A549 (cell line): ENCODE results near the gene ZFPM1. TPM values are rescaled to one million over a fixed set of nuclear protein-coding genes. Genes with fewer than 3 reads are reported as not detected.

Experiments used
- ATAC-seq, 2 experiments: fragments of 200-7000 bp in 1 of 2; fragments of >200 bp in 1 of 2; cut with Nextera tagmentation in 1 of 2; cut with Tn5 transposase in 1 of 2; 3 replicates each; pipeline versions ENCODE4 v1.8.0 to v1.9.1; 2018 to 2020; ENCODE audit warnings: mild to moderate bottlenecking in 1 of 2, moderate library complexity in 1 of 2
- CTCF ChIA-PET: fragments of 300-600 bp; sonication (Branson Sonifier 250); formaldehyde crosslinking; extraction: SDS; loops from one replicate; lab custom pipeline; 2021; ENCODE audit warnings: antibody characterized with exemption, inconsistent platforms; lab: Yijun Ruan, JAX
- POLR2A ChIA-PET: fragments of 350-600 bp; formaldehyde crosslinking; extraction: SDS; loops from one replicate; lab custom pipeline; 2021; ENCODE audit warnings: antibody characterized with exemption, inconsistent platforms; lab: Yijun Ruan, JAX
- DNase-seq, 2 experiments: peaks; one replicate each; pipeline versions ENCODE4 v3.0.0 to v3.0.0-alpha.2; 2011 to 2016; ENCODE audit warnings: low read depth in 1 of 2, low spot score in 1 of 2
- FAIRE-seq: peaks from 2 replicates; lab custom pipeline; 2011; peaks lifted over from hg19 to GRCh38; lab: Jason Lieb, UNC
- H3K27ac ChIP-seq, 2 experiments: fragments of >200 bp; sonication (Bioruptor Twin); formaldehyde crosslinking; 3 replicates each; pipeline ENCODE4 v1.5.1; 2016 to 2017
- H3K4me1 ChIP-seq: fragments of >200 bp; sonication (Bioruptor Twin); formaldehyde crosslinking; 3 replicates; pipeline ENCODE4 v1.6.1; 2016
- H3K4me2 ChIP-seq: fragments of >200 bp; sonication (Bioruptor Twin); formaldehyde crosslinking; 3 replicates; pipeline ENCODE4 v1.6.1; 2016
- H3K4me3 ChIP-seq: fragments of >200 bp; sonication (Bioruptor Twin); formaldehyde crosslinking; 3 replicates; pipeline ENCODE4 v1.5.1; 2016
- H3K9me3 ChIP-seq: fragments of >200 bp; sonication (Bioruptor Twin); formaldehyde crosslinking; 3 replicates; pipeline ENCODE4 v1.6.1; 2016
- CBX8 ChIP-seq: fragments of 200-600 bp; sonication (generic); IDR thresholded peaks from 2 replicates; pipeline ENCODE4 v1.6.1; 2016
- CHD2 ChIP-seq: fragments of 150-350 bp; IDR thresholded peaks from 2 replicates; pipeline ENCODE4 v1.6.1; 2014; ENCODE audit warnings: low read length; ENCODE audit not compliant: partially characterized antibody
- GATA3 ChIP-seq: IDR thresholded peaks from 2 replicates; pipeline ENCODE4 v1.6.1; 2012; ENCODE audit warnings: borderline replicate concordance
- HDAC2 ChIP-seq: fragments of 200-600 bp; sonication (generic); IDR thresholded peaks from 2 replicates; pipeline ENCODE4 v1.6.1; 2016
- HOXB13 ChIP-seq: fragments of 250-450 bp; sonication (Bioruptor Pico); IDR thresholded peaks from 2 replicates; pipeline ENCODE4 v1.5.0; 2020; ENCODE audit warnings: low read depth, mild to moderate bottlenecking, moderate library complexity
- JUN ChIP-seq, 2 experiments: fragments of >200 bp; sonication (Bioruptor Twin); formaldehyde crosslinking; IDR thresholded peaks; 2 replicates in 1 of 2; 3 replicates in 1 of 2; pipeline ENCODE4 v1.6.1; 2016 to 2017
- KDM1A ChIP-seq: fragments of 200-600 bp; sonication (generic); IDR thresholded peaks from 2 replicates; pipeline ENCODE4 v1.6.1; 2016; ENCODE audit warnings: low read depth, mild to moderate bottlenecking
- MAFK ChIP-seq: fragments of 450-650 bp; IDR thresholded peaks from 2 replicates; pipeline ENCODE4 v1.6.1; 2014; ENCODE audit not compliant: partially characterized antibody
- MAZ ChIP-seq: fragments of 150-350 bp; IDR thresholded peaks from 2 replicates; pipeline ENCODE4 v1.6.1; 2014; ENCODE audit warnings: antibody characterized with exemption, low read depth, low read length, borderline replicate concordance
- MYC ChIP-seq: IDR thresholded peaks from 2 replicates; pipeline ENCODE4 v1.6.1; 2012; ENCODE audit warnings: mild to moderate bottlenecking, inconsistent platforms, low read length, improper control_type of control experiment, borderline replicate concordance
- POLR2AphosphoS2 ChIP-seq: conservative IDR thresholded peaks from 2 replicates; pipeline ENCODE4 v1.6.1; 2012; ENCODE audit warnings: low read length, improper control_type of control experiment, inconsistent platforms
- RNF2 ChIP-seq: fragments of 200-600 bp; sonication (generic); IDR thresholded peaks from 2 replicates; pipeline ENCODE4 v1.6.1; 2016; ENCODE audit warnings: low read depth, mild to moderate bottlenecking, antibody characterized with exemption, moderate library complexity, borderline replicate concordance
- SMC3 ChIP-seq: fragments of >200 bp; sonication (Bioruptor Twin); formaldehyde crosslinking; IDR thresholded peaks from 3 replicates; pipeline ENCODE4 v1.6.1; 2018; ENCODE audit warnings: inconsistent platforms
- TP53 ChIP-seq: fragments of 250-450 bp; sonication (Bioruptor Pico); IDR thresholded peaks from 2 replicates; pipeline ENCODE4 v1.5.0; 2021; ENCODE audit warnings: mild to moderate bottlenecking, moderate library complexity
- ZC3H11A ChIP-seq: fragments of 450-650 bp; IDR thresholded peaks from 2 replicates; pipeline ENCODE4 v1.6.1; 2014; ENCODE audit warnings: antibody characterized with exemption, mild to moderate bottlenecking
- ZFP36 ChIP-seq: fragments of 450-650 bp; IDR thresholded peaks from 2 replicates; pipeline ENCODE4 v1.6.1; 2014; ENCODE audit warnings: borderline replicate concordance; ENCODE audit not compliant: partially characterized antibody
- WGBS: methylation state at CpG from one replicate; pipeline ENCODE4 v1.1.6; 2017; ENCODE audit errors: missing lambda C conversion rate; 5-methylcytosine and 5-hydroxymethylcytosine counted together
- polyA plus RNA-seq, 4 experiments: library from polyadenylated mRNA; depleted of rRNA in 3 of 4; stranded (reverse); fragments of >200 nt; fragmentation: RNase III in 1 of 4; extraction: RNeasy Plus Mini Kit Qiagen cat#74134 plus additional on column Dnase treatment in 1 of 4; gene quantifications; 2 replicates in 3 of 4; 3 replicates in 1 of 4; pipeline ENCODE4 v1.2.3, GENCODE V29; 2011 to 2017
- TF ChIP-seq, protein P1 (sequence below): fragments of 250-450 bp; sonication (Bioruptor Pico); IDR thresholded peaks from 2 replicates; pipeline ENCODE4 v1.5.0; 2021; ENCODE audit warnings: mild to moderate bottlenecking, moderate library complexity, borderline replicate concordance
- TF ChIP-seq, protein P2 (sequence below): IDR thresholded peaks from 2 replicates; pipeline ENCODE4 v1.6.1; 2012
- TF ChIP-seq, protein P3 (sequence below): fragments of 200-600 bp; sonication (generic); IDR thresholded peaks from 2 replicates; pipeline ENCODE4 v1.6.1; 2016; ENCODE audit warnings: antibody characterized with exemption, mild to moderate bottlenecking, moderate library complexity
- TF ChIP-seq, protein P4 (sequence below): fragments of 250-450 bp; sonication (Bioruptor Pico); IDR thresholded peaks from 2 replicates; pipeline ENCODE4 v1.5.0; 2020; ENCODE audit warnings: low read depth, mild to moderate bottlenecking, moderate library complexity
- TF ChIP-seq, protein P5 (sequence below): fragments of >200 bp; sonication (Bioruptor Twin); formaldehyde crosslinking; IDR thresholded peaks from 2 replicates; pipeline ENCODE4 v1.6.1; 2016
- TF ChIP-seq, protein P6 (sequence below): fragments of 150-350 bp; IDR thresholded peaks from 2 replicates; pipeline ENCODE4 v1.6.1; 2014; ENCODE audit warnings: low read depth, mild to moderate bottlenecking, low read length

ZFPM1 gene
- polyA plus RNA-seq, 2 of the 4 experiments (the other 2 are of a cell fraction), result 0.36 to 2.5 TPM

DNA sequence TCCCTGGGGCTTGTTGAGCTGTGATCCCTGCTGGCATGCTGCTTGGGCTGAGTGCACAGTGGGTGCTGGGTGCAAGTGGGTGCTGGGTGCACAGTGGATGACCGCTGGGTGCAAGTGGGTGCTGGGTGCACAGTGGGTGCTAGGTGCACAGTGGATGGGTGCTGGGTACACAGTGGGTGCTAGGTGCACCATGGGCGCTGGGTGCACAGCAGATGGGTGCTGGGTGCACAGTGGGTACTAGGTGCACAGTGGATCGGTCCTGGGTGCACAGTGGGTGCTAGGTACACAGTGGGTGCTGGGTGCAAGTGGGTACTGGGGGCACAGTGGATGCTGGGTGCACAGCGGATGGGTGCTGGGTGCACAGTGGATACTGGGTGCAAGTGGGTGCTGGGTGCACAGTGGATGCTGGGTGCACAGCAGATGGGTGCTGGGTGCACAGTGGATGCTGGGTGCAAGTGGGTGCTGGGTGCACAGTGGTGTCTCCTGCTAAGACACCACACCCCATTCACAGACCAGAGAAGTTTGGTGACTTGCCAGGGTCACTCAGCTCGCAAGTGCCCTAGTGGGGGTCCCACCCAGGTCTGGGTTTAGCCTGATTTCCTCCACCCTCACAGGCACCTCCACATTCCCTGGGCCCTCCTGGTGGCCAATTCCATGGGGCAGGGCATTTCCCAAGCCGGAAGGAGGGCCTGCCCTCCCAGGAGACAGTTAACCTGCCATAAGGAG is 33.5 kb downstream of the ZFPM1 start:
- CTCF ChIA-PET, result interaction anchor here (0.8 kb wide), 1 partner anchor 26 kb away, joined by 3 read pairs; no protein-coding TSS in a partner anchor
- H3K4me3 ChIP-seq, result no peak overlapping the region
- DNase-seq (no peak), ATAC-seq (no peak), FAIRE-seq (no peak)
- no peaks in the 10 kb centered on the region for H3K9me3 ChIP-seq
- POLR2A ChIA-PET, result no interaction called here
- TF ChIP-seq MAFK, result no peak
- TF ChIP-seq KDM1A, result peak; percentile 87; the same call in 1 of the 2 replicates
- H3K4me1 ChIP-seq, result peaks cover 20% of the 10 kb centered on the region
- 87% methylated on average over 5 of the region's 6 CpGs for WGBS
- H3K27ac ChIP-seq, result no peak overlapping the region
- no peak overlapping the region for H3K4me2 ChIP-seq

DNA sequence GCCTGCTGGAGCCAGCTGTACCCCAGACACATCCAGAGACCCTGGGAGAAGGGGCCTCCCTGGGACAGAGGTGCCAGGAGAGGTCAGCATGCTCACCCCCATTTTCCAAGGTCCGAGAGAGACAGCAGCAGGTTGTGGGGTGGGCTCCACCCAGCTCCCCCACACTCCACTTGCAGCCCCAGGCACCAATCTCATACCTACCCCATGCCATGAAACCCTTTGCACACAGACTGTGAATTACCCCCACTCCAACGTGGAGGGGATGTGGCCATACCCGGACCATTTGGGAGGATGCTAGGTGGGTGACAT is 34.0 kb downstream of the ZFPM1 start:
- H3K4me1 ChIP-seq, result peaks cover 20% of the 10 kb centered on the region
- H3K27ac ChIP-seq, result no peak overlapping the region
- H3K9me3 ChIP-seq, result no peaks in the 10 kb centered on the region
- no peak overlapping the region for H3K4me2 ChIP-seq
- ATAC-seq (no peak), DNase-seq (no peak), FAIRE-seq (no peak)
- WGBS, result 100% methylated on average over 3 of the region's 3 CpGs
- no peak for TF ChIP-seq SMC3
- no peak for TF ChIP-seq MYC
- TF ChIP-seq, protein P1, sequence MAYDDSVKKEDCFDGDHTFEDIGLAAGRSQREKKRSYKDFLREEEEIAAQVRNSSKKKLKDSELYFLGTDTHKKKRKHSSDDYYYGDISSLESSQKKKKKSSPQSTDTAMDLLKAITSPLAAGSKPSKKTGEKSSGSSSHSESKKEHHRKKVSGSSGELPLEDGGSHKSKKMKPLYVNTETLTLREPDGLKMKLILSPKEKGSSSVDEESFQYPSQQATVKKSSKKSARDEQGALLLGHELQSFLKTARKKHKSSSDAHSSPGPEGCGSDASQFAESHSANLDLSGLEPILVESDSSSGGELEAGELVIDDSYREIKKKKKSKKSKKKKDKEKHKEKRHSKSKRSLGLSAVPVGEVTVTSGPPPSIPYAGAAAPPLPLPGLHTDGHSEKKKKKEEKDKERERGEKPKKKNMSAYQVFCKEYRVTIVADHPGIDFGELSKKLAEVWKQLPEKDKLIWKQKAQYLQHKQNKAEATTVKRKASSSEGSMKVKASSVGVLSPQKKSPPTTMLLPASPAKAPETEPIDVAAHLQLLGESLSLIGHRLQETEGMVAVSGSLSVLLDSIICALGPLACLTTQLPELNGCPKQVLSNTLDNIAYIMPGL (CRISPR knock-in tag), result no peak
- no peak for TF ChIP-seq ZFP36
- POLR2A ChIA-PET, result no interaction called here
- CTCF ChIA-PET, result interaction anchor here (1.1 kb wide), 1 partner anchor 15 kb away, joined by 3 read pairs; no protein-coding TSS in a partner anchor
- no peak overlapping the region for H3K4me3 ChIP-seq

DNA sequence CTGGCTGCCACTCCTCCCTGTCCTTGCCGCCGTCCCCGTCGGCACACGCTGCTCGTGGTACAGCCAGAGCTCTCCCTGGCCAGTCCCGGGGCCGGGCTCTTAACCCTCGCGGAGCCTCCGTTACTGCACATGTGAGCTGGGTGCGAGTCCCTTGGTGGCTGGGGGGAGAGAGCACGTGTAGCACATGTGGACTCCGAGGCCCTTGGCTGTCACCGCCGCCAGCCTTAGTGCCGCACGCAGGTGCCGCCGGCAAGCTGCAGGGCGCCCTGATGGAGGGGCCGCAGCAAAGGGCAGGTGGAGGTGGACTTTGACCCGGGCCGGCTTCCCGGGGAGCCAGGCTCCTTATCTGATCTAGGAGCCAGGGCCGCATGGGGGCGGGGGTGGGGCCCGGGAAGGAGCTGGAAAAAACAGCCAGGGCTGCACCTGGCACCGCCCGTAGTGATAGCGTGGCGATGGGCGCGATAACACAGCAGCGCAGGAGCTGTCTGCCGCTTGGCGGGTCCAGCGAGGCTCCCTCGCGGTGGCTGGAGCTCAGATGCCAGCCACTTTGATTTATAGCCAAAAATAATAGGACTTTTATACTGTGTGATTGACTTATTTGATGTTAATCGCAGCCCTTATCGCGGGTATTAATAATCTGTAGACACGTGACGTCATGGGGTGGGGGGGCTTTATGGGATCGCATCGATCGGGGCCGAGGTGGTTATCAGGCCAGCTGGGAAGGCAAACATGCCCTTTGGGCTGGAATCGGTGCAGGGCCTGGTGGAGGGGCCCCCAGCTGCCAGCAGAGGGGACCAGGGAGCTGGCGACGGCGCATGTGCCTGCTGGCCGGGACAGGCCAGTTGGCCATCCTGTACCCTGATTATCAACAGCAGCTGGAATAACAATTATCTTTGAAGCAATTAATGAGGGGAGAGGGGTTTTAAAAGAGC is 35.1 kb downstream of the ZFPM1 start:
- peak overlapping the region in 1 of 2 experiments; percentile 32; a peak in 2 of 6 replicates for H3K27ac ChIP-seq

More for the DNA sequence above, 35.1 kb downstream of the ZFPM1 start:
- Histone ChIP-seq H3K4me1 (peaks cover 20% of the 10 kb centered on the region), H3K9me3 (no peaks in the 10 kb centered on the region)
- WGBS, result 86% methylated on average over 26 of the region's 54 CpGs
- CTCF ChIA-PET, result interaction anchor here (1.0 to 1.9 kb wide), 6 partner anchors 14 to 74 kb away, joined by 3 to 7 read pairs (median 4); no protein-coding TSS in a partner anchor
- TF ChIP-seq GATA3 (peak; percentile 54), TP53 (CRISPR knock-in tag) (no peak), JUN (IDR thresholded peaks at IDR 0.05) (no peak), RNF2 (no peak), HOXB13 (CRISPR knock-in tag) (no peak), MAZ (no peak), ZC3H11A (no peak), CHD2 (no peak), KDM1A (no peak), POLR2AphosphoS2 (no peak), CBX8 (no peak), ZFP36 (no peak), HDAC2 (no peak)
- TF ChIP-seq, protein P2, sequence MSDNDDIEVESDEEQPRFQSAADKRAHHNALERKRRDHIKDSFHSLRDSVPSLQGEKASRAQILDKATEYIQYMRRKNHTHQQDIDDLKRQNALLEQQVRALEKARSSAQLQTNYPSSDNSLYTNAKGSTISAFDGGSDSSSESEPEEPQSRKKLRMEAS, result peak; percentile 27; the same call in 1 of the 2 replicates
- TF ChIP-seq, protein P3, sequence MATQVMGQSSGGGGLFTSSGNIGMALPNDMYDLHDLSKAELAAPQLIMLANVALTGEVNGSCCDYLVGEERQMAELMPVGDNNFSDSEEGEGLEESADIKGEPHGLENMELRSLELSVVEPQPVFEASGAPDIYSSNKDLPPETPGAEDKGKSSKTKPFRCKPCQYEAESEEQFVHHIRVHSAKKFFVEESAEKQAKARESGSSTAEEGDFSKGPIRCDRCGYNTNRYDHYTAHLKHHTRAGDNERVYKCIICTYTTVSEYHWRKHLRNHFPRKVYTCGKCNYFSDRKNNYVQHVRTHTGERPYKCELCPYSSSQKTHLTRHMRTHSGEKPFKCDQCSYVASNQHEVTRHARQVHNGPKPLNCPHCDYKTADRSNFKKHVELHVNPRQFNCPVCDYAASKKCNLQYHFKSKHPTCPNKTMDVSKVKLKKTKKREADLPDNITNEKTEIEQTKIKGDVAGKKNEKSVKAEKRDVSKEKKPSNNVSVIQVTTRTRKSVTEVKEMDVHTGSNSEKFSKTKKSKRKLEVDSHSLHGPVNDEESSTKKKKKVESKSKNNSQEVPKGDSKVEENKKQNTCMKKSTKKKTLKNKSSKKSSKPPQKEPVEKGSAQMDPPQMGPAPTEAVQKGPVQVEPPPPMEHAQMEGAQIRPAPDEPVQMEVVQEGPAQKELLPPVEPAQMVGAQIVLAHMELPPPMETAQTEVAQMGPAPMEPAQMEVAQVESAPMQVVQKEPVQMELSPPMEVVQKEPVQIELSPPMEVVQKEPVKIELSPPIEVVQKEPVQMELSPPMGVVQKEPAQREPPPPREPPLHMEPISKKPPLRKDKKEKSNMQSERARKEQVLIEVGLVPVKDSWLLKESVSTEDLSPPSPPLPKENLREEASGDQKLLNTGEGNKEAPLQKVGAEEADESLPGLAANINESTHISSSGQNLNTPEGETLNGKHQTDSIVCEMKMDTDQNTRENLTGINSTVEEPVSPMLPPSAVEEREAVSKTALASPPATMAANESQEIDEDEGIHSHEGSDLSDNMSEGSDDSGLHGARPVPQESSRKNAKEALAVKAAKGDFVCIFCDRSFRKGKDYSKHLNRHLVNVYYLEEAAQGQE, result no peak
- TF ChIP-seq, protein P4, sequence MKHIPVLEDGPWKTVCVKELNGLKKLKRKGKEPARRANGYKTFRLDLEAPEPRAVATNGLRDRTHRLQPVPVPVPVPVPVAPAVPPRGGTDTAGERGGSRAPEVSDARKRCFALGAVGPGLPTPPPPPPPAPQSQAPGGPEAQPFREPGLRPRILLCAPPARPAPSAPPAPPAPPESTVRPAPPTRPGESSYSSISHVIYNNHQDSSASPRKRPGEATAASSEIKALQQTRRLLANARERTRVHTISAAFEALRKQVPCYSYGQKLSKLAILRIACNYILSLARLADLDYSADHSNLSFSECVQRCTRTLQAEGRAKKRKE (CRISPR knock-in tag), result no peak
- TF ChIP-seq, protein P5, sequence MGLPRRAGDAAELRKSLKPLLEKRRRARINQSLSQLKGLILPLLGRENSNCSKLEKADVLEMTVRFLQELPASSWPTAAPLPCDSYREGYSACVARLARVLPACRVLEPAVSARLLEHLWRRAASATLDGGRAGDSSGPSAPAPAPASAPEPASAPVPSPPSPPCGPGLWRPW, result no peak
- TF ChIP-seq, protein P6, sequence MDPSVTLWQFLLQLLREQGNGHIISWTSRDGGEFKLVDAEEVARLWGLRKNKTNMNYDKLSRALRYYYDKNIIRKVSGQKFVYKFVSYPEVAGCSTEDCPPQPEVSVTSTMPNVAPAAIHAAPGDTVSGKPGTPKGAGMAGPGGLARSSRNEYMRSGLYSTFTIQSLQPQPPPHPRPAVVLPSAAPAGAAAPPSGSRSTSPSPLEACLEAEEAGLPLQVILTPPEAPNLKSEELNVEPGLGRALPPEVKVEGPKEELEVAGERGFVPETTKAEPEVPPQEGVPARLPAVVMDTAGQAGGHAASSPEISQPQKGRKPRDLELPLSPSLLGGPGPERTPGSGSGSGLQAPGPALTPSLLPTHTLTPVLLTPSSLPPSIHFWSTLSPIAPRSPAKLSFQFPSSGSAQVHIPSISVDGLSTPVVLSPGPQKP, result no peak
- TF ChIP-seq, all 56 proteins: peak for 2
- FAIRE-seq, result no peak
- H3K4me3 ChIP-seq, result no peak overlapping the region
- no peak for DNase-seq
- peak in 1 of 2 experiments; percentile 30; a peak in 3 of 6 replicates for ATAC-seq
- H3K4me2 ChIP-seq, result peak overlapping the region; percentile 52; the same call in 2 of the 3 replicates
- POLR2A ChIA-PET, result no interaction called here
